ENCODE data around the gene ROGDI. TPM values are rescaled to one million over a fixed set of nuclear protein-coding genes. Genes with fewer than 3 reads are reported as not detected.

The ROGDI gene
- total and polyA plus RNA-seq, 10 of the 15 experiments (the other 5 are each of a cell fraction or from before 2014, with no cell fraction given), result 0.40 to 23.5 (median 12.3) TPM

DNA sequence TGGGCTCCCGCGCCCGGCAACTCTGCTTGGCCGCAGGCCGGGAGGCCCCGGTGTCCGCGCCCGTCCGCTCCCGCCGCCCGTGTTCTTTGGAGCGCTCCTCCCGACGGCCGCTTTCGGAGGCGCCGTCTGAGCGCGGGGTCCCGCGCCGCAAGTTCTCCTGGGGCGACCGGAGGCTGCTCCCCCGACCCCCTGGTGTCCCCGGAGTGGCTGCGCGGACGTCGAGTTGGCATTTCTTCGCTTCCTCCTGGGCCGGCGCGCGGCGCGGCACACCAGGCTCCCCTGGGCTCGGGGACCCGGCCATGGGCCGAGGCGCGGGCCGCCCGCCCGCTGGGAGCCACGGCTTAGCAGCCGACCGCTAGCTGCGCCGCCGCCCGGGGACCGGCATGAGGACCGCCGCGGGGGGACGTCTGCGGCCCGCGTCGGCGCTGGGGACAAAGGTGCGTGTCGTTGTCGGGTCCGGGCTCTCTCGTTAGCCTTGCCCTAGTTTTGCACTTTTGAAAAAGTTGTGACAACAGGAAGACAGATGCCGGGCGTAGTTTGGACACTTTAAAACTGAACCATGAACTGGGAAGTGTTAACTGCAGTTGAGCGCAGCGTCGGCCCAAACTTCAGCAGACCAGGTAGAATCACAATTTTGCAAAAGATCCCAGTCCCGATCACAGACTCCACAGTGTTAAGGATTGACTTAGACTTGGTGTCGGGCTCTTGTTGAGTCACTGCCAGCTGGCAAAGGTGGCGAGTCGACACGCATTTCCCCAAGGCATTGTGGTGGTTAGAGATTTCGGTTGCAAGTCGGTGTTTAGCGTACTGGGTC, 45.5 kb upstream of the ROGDI start (continued):
- TF ChIP-seq, protein P1, sequence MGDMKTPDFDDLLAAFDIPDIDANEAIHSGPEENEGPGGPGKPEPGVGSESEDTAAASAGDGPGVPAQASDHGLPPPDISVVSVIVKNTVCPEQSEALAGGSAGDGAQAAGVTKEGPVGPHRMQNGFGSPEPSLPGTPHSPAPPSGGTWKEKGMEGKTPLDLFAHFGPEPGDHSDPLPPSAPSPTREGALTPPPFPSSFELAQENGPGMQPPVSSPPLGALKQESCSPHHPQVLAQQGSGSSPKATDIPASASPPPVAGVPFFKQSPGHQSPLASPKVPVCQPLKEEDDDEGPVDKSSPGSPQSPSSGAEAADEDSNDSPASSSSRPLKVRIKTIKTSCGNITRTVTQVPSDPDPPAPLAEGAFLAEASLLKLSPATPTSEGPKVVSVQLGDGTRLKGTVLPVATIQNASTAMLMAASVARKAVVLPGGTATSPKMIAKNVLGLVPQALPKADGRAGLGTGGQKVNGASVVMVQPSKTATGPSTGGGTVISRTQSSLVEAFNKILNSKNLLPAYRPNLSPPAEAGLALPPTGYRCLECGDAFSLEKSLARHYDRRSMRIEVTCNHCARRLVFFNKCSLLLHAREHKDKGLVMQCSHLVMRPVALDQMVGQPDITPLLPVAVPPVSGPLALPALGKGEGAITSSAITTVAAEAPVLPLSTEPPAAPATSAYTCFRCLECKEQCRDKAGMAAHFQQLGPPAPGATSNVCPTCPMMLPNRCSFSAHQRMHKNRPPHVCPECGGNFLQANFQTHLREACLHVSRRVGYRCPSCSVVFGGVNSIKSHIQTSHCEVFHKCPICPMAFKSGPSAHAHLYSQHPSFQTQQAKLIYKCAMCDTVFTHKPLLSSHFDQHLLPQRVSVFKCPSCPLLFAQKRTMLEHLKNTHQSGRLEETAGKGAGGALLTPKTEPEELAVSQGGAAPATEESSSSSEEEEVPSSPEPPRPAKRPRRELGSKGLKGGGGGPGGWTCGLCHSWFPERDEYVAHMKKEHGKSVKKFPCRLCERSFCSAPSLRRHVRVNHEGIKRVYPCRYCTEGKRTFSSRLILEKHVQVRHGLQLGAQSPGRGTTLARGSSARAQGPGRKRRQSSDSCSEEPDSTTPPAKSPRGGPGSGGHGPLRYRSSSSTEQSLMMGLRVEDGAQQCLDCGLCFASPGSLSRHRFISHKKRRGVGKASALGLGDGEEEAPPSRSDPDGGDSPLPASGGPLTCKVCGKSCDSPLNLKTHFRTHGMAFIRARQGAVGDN (IDR thresholded peaks at IDR 0.05), result no peak
- TF ChIP-seq PAX5 (IDR thresholded peaks at IDR 0.05; ENCODE audit: borderline replicate concordance, low read depth, low read length) (no peak), ETV6 (conservative IDR thresholded peaks at IDR 0.05 in 1 of 2, IDR thresholded peaks at IDR 0.05 in 1 of 2; ENCODE audit: borderline replicate concordance in 1 of 2, low read depth in 1 of 2) (no peak), NBN (IDR thresholded peaks at IDR 0.05) (no peak), NFIC (IDR thresholded peaks at IDR 0.05; ENCODE audit: low read depth, low read length) (no peak), BRCA1 (IDR thresholded peaks at IDR 0.05; ENCODE audit: low read depth, low read length) (no peak), ZBED1 (IDR thresholded peaks at IDR 0.05; ENCODE audit: borderline replicate concordance) (no peak), SIN3A (IDR thresholded peaks at IDR 0.05; ENCODE audit: low read depth, low read length) (no peak), NFYB (IDR thresholded peaks at IDR 0.05; ENCODE audit: insufficient read depth, low read depth, low read length) (no peak), ZNF24 (IDR thresholded peaks at IDR 0.05) (no peak), IKZF2 (IDR thresholded peaks at IDR 0.05) (no peak), PAX8 (IDR thresholded peaks at IDR 0.05) (no peak), EP300 (IDR thresholded peaks at IDR 0.05; ENCODE audit: borderline replicate concordance in 1 of 2, control insufficient read depth in 1 of 2, low read depth in 2 of 2, low read length in 2 of 2) (no peak), RCOR1 (conservative IDR thresholded peaks at IDR 0.05; ENCODE audit: low read depth, low read length) (no peak), RFX5 (IDR thresholded peaks at IDR 0.05; ENCODE audit: low read depth, low read length) (no peak), SRF (IDR thresholded peaks at IDR 0.05; ENCODE audit: low read depth in 2 of 2, low read length in 2 of 2) (no peak), SUZ12 (IDR thresholded peaks at IDR 0.05; ENCODE audit: unreplicated experiment) (no peak)
- TF ChIP-seq, protein P2, sequence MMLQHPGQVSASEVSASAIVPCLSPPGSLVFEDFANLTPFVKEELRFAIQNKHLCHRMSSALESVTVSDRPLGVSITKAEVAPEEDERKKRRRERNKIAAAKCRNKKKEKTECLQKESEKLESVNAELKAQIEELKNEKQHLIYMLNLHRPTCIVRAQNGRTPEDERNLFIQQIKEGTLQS (IDR thresholded peaks at IDR 0.05; ENCODE audit: borderline replicate concordance, extremely low read depth, low read depth, low read length), result no peak
- TF ChIP-seq, protein P3, sequence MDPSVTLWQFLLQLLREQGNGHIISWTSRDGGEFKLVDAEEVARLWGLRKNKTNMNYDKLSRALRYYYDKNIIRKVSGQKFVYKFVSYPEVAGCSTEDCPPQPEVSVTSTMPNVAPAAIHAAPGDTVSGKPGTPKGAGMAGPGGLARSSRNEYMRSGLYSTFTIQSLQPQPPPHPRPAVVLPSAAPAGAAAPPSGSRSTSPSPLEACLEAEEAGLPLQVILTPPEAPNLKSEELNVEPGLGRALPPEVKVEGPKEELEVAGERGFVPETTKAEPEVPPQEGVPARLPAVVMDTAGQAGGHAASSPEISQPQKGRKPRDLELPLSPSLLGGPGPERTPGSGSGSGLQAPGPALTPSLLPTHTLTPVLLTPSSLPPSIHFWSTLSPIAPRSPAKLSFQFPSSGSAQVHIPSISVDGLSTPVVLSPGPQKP (IDR thresholded peaks at IDR 0.05; ENCODE audit: low read depth, low read length), result no peak
- TF ChIP-seq, protein P4, sequence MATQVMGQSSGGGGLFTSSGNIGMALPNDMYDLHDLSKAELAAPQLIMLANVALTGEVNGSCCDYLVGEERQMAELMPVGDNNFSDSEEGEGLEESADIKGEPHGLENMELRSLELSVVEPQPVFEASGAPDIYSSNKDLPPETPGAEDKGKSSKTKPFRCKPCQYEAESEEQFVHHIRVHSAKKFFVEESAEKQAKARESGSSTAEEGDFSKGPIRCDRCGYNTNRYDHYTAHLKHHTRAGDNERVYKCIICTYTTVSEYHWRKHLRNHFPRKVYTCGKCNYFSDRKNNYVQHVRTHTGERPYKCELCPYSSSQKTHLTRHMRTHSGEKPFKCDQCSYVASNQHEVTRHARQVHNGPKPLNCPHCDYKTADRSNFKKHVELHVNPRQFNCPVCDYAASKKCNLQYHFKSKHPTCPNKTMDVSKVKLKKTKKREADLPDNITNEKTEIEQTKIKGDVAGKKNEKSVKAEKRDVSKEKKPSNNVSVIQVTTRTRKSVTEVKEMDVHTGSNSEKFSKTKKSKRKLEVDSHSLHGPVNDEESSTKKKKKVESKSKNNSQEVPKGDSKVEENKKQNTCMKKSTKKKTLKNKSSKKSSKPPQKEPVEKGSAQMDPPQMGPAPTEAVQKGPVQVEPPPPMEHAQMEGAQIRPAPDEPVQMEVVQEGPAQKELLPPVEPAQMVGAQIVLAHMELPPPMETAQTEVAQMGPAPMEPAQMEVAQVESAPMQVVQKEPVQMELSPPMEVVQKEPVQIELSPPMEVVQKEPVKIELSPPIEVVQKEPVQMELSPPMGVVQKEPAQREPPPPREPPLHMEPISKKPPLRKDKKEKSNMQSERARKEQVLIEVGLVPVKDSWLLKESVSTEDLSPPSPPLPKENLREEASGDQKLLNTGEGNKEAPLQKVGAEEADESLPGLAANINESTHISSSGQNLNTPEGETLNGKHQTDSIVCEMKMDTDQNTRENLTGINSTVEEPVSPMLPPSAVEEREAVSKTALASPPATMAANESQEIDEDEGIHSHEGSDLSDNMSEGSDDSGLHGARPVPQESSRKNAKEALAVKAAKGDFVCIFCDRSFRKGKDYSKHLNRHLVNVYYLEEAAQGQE (IDR thresholded peaks at IDR 0.05; ENCODE audit: low read depth, low read length), result no peak
